CD14-positive monocyte (primary cell): Measurements from ENCODE around the gene INO80E. TPM values are rescaled to one million over a fixed set of nuclear protein-coding genes. Genes with fewer than 3 reads are reported as not detected.

Experiments used
- DNase-seq, 3 donors: peaks; one replicate each; pipeline ENCODE4 v3.0.0-alpha.2; 2011 to 2022
- H2AFZ ChIP-seq: 2 replicates; pipeline ENCODE4 v1.6.0; 2012; ENCODE audit warnings: mild to moderate bottlenecking, low read depth, low read length, inconsistent platforms; ENCODE audit not compliant: insufficient read depth, poor library complexity, severe bottlenecking
- H3K27ac ChIP-seq, 2 donors: 1 replicate in 1 of 2; 2 replicates in 1 of 2; pipeline ENCODE4 v1.5.1; 2012 to 2013; ENCODE audit warnings: low read length in 2 of 2, control low read depth in 1 of 2, inconsistent platforms in 1 of 2, low read depth in 1 of 2, mild to moderate bottlenecking in 1 of 2
- H3K27me3 ChIP-seq, 2 donors: one replicate each; pipeline versions ENCODE4 v1.6.0 to v1.6.1; 2011 to 2013; ENCODE audit warnings: low read length in 2 of 2; ENCODE audit not compliant: control insufficient read depth in 2 of 2, insufficient read depth in 2 of 2
- H3K36me3 ChIP-seq, 2 donors: replicated peaks in 1 of 2; 1 replicate in 1 of 2; 2 replicates in 1 of 2; pipeline versions ENCODE4 v1.5.1 to v1.6.1; 2012 to 2013; ENCODE audit warnings: low read length in 2 of 2, control low read depth in 1 of 2, inconsistent platforms in 1 of 2, mild to moderate bottlenecking in 1 of 2; ENCODE audit not compliant: insufficient read depth in 2 of 2, control insufficient read depth in 1 of 2
- H3K4me1 ChIP-seq, 2 donors: 1 replicate in 1 of 2; 2 replicates in 1 of 2; pipeline versions ENCODE4 v1.5.1 to v1.6.1; 2012 to 2013; ENCODE audit warnings: low read length in 2 of 2, control low read depth in 1 of 2, inconsistent platforms in 1 of 2, mild to moderate bottlenecking in 1 of 2, moderate library complexity in 1 of 2; ENCODE audit not compliant: insufficient read depth in 2 of 2, control insufficient read depth in 1 of 2
- H3K4me2 ChIP-seq: replicated peaks from 2 replicates; pipeline ENCODE3; 2012; ENCODE audit warnings: low read length, moderate library complexity, mild to moderate bottlenecking; ENCODE audit not compliant: poor library complexity, severe bottlenecking; ENCODE audit errors: extremely low read depth
- H3K4me3 ChIP-seq, 3 experiments: fragments of 200-600 bp in 1 of 3; sonication (generic) in 1 of 3; replicated peaks in 1 of 3; 1 replicate in 2 of 3; 2 replicates in 1 of 3; pipeline ENCODE4 v1.5.1; 2011 to 2013; ENCODE audit warnings: low read length in 3 of 3, mild to moderate bottlenecking in 3 of 3, control low read depth in 2 of 3, low read depth in 2 of 3, inconsistent platforms in 1 of 3, moderate library complexity in 1 of 3
- H3K79me2 ChIP-seq: 2 replicates; pipeline ENCODE4 v1.6.0; 2012; ENCODE audit warnings: mild to moderate bottlenecking, control low read depth, inconsistent platforms, low read length, moderate library complexity; ENCODE audit not compliant: insufficient read depth
- H3K9ac ChIP-seq: 2 replicates; pipeline ENCODE4 v1.6.0; 2017; ENCODE audit warnings: low read length, mild to moderate bottlenecking; ENCODE audit not compliant: insufficient read depth, poor library complexity, severe bottlenecking
- H3K9me3 ChIP-seq, 2 donors: replicated peaks in 1 of 2; 1 replicate in 1 of 2; 2 replicates in 1 of 2; pipeline versions ENCODE4 v1.5.1 to v1.6.1; 2012 to 2013; ENCODE audit warnings: low read length in 2 of 2, control low read depth in 1 of 2; ENCODE audit not compliant: control insufficient read depth in 1 of 2, insufficient read depth in 1 of 2
- H4K20me1 ChIP-seq: 2 replicates; pipeline ENCODE4 v1.6.0; 2012; ENCODE audit warnings: mild to moderate bottlenecking, low read length, control low read depth, moderate library complexity; ENCODE audit not compliant: insufficient read depth
- H3K27ac Mint-ChIP-seq, 7 donors: one replicate each; pipeline ENCODE4 v1.8.0; 2020; ENCODE audit warnings: mild to moderate bottlenecking in 7 of 7, mixed read lengths in 7 of 7, moderate library complexity in 6 of 7, inconsistent platforms in 2 of 7
- H3K27me3 Mint-ChIP-seq, 3 donors: one replicate each; pipeline ENCODE4 v1.8.0; 2021 to 2022; ENCODE audit warnings: low read depth in 3 of 3, mild to moderate bottlenecking in 3 of 3, mixed read lengths in 3 of 3, moderate library complexity in 3 of 3, inconsistent platforms in 1 of 3
- H3K36me3 Mint-ChIP-seq, 2 donors: one replicate each; pipeline ENCODE4 v1.8.0; 2020; ENCODE audit warnings: mixed read lengths in 2 of 2, inconsistent platforms in 1 of 2, mild to moderate bottlenecking in 1 of 2
- H3K4me1 Mint-ChIP-seq: one replicate; pipeline ENCODE4 v1.8.0; 2020; ENCODE audit warnings: mild to moderate bottlenecking, mixed read lengths
- H3K4me3 Mint-ChIP-seq, 2 donors: one replicate each; pipeline ENCODE4 v1.8.0; 2020; ENCODE audit warnings: mild to moderate bottlenecking in 2 of 2, mixed read lengths in 2 of 2, moderate library complexity in 1 of 2
- H3K9me3 Mint-ChIP-seq, 7 donors: one replicate each; pipeline ENCODE4 v1.8.0; 2020 to 2022; ENCODE audit warnings: mixed read lengths in 7 of 7, mild to moderate bottlenecking in 6 of 7, moderate library complexity in 6 of 7, inconsistent platforms in 2 of 7
- WGBS: methylation state at CpG from one replicate; pipeline ENCODE4 v1.1.5; 2013; ENCODE audit warnings: missing lambda C conversion rate; ENCODE audit not compliant: insufficient coverage; 5-methylcytosine and 5-hydroxymethylcytosine counted together
- intact Hi-C, 2 donors: fragments of 100-400 bp; cut with micrococcal nuclease; formaldehyde crosslinking; loops; one replicate each; pipeline versions ENCODE4 v1.15.0 to v1.15.1; 2023
- polyA plus RNA-seq, 3 donors: library from polyadenylated mRNA; depleted of rRNA in 1 of 3; unstranded in 2 of 3; stranded (reverse) in 1 of 3; fragments of 300-500 nt in 2 of 3; fragments of >200 nt in 1 of 3; fragmentation: Illumina TruSeq in 2 of 3; gene quantifications; 1 replicate in 2 of 3; 2 replicates in 1 of 3; pipeline ENCODE4 v1.2.3, GENCODE V29; 2012 to 2021
- TF ChIP-seq, protein P1 (sequence below): fragments of 200-600 bp; IDR thresholded peaks from one replicate; pipeline ENCODE4 v1.8.0; 2022; ENCODE audit warnings: antibody characterized with exemption, mild to moderate bottlenecking

INO80E gene
- polyA plus RNA-seq, 3 donors, result 2.8 to 57.6 (median 3.5) TPM

DNA sequence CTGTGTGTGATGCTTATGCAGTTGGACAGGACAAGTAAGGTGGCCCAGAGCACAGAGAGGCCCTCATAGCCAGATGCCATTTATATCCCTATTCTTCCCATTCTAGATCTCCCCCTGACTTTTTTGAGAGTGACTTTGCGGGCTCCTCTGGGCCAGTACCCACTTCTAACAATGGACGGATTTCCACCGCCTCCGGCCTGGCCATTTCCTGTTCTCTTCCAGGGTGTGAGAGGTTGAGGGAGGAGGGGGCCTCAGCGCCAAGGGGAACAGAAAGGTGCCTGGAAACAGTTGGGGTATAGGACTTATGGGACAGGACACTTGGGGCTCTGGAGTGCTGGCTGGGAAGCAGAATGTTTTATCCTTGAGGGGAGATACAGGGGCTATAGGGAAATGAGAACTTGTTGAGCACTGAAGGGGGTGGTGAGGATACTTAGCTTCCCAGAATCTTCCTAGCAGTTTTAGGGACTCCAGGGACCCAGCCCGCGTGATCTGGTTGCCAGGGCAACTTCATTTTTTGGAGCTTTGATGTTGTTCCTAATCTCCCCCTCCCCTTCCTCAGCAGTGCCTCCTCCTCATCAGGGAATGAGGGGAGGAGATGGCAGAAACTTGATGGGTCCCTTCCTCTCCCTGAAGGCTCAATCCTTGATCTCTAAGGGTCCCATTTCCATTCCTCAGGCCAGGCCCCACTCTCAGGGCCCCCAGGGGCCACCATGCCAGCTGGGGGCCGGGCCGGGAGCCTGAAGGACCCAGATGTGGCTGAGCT is 18.8 kb upstream of the INO80E start:
- Mint-ChIP-seq H3K27me3 (peaks cover 0 to 5% (median 0%) of the 10 kb centered on the region in 3 donors), H3K9me3 (peaks cover 0 to 2% (median 0%) of the 10 kb centered on the region in 7 donors), H3K4me3 (no peak overlapping the region), H3K27ac (peak overlapping the region in 3 of 7 donors; percentile 50 to 76 (median 67)), H3K36me3 (peaks cover 47 to 56% of the 10 kb centered on the region in 2 donors), H3K4me1 (peaks cover 38% of the 10 kb centered on the region)
- Histone ChIP-seq H3K4me3 (no peak overlapping the region), H3K36me3 (peaks cover 49 to 57% of the 10 kb centered on the region in 2 donors), H3K79me2 (peaks cover 46% of the 10 kb centered on the region), H3K9me3 (no peaks in the 10 kb centered on the region), H4K20me1 (peaks cover 47% of the 10 kb centered on the region), H3K9ac (no peak overlapping the region), H2AFZ (no peak overlapping the region), H3K27me3 (no peaks in the 10 kb centered on the region), H3K27ac (no peak overlapping the region), H3K4me1 (peaks cover 31 to 41% of the 10 kb centered on the region in 2 donors), H3K4me2 (no peak overlapping the region)
- TF ChIP-seq, protein P1, sequence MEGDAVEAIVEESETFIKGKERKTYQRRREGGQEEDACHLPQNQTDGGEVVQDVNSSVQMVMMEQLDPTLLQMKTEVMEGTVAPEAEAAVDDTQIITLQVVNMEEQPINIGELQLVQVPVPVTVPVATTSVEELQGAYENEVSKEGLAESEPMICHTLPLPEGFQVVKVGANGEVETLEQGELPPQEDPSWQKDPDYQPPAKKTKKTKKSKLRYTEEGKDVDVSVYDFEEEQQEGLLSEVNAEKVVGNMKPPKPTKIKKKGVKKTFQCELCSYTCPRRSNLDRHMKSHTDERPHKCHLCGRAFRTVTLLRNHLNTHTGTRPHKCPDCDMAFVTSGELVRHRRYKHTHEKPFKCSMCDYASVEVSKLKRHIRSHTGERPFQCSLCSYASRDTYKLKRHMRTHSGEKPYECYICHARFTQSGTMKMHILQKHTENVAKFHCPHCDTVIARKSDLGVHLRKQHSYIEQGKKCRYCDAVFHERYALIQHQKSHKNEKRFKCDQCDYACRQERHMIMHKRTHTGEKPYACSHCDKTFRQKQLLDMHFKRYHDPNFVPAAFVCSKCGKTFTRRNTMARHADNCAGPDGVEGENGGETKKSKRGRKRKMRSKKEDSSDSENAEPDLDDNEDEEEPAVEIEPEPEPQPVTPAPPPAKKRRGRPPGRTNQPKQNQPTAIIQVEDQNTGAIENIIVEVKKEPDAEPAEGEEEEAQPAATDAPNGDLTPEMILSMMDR, result no peak
- no peak for DNase-seq
- 100% methylated on average over 2 of the region's 9 CpGs for WGBS
- intact Hi-C loops, result loop anchor here in 1 of 2 donors (10.0 kb wide), 1 partner anchor 112 kb away; the partner anchor contains the start of gene CDIPT

GRCh38 chr16:29978081-29978480 is 18.0 kb upstream of the INO80E start:
- TF ChIP-seq, protein P1, result no peak
- H3K27ac ChIP-seq, result peak overlapping the region in 1 of 2 donors; percentile 8
- peaks cover 30% of the 10 kb centered on the region for H3K4me1 Mint-ChIP-seq
- H3K9ac ChIP-seq, result no peak overlapping the region
- WGBS, result 96% methylated on average over 4 of the region's 9 CpGs
- H3K9me3 ChIP-seq, result no peaks in the 10 kb centered on the region
- peaks cover 0 to 5% (median 2%) of the 10 kb centered on the region in 3 donors for H3K27me3 Mint-ChIP-seq
- intact Hi-C loops, result loop anchor here in 1 of 2 donors (10.0 kb wide), 1 partner anchor 113 kb away; the partner anchor contains the start of gene CDIPT
- H3K4me3 ChIP-seq, result no peak overlapping the region
- peaks cover 58 to 64% of the 10 kb centered on the region in 2 donors for H3K36me3 ChIP-seq
- H3K79me2 ChIP-seq, result peaks cover 46% of the 10 kb centered on the region
- H3K4me1 ChIP-seq, result peaks cover 25 to 32% of the 10 kb centered on the region in 2 donors
- no peak overlapping the region for H2AFZ ChIP-seq
- H3K27ac Mint-ChIP-seq, result peak overlapping the region in 4 of 7 donors; percentile 38 to 63 (median 46)
- peaks cover 0 to 2% (median 0%) of the 10 kb centered on the region in 7 donors for H3K9me3 Mint-ChIP-seq
- H3K4me3 Mint-ChIP-seq, result no peak overlapping the region
- peaks cover 43% of the 10 kb centered on the region for H4K20me1 ChIP-seq
- H3K27me3 ChIP-seq, result no peaks in the 10 kb centered on the region
- H3K36me3 Mint-ChIP-seq, result peaks cover 55 to 63% of the 10 kb centered on the region in 2 donors
- H3K4me2 ChIP-seq, result no peak overlapping the region
- no peak for DNase-seq
